AG09309 (cell line): ENCODE data around the gene IZUMO2.

ENCODE experiments used
- DNase-seq: peaks from one replicate; pipeline ENCODE4 v3.0.0-alpha.2; 2010; ENCODE audit warnings: low read depth
- H3K4me3 ChIP-seq: 2 replicates; pipeline ENCODE4 v1.5.1; 2011; ENCODE audit warnings: mild to moderate bottlenecking, low read depth, low read length, moderate library complexity; ENCODE audit not compliant: control insufficient read depth
- TF ChIP-seq, protein P1 (sequence below): IDR thresholded peaks from 2 replicates; pipeline ENCODE4 v1.5.1; 2011; ENCODE audit warnings: mild to moderate bottlenecking, low read depth, low read length, inconsistent platforms; ENCODE audit not compliant: insufficient read depth, control insufficient read depth; ENCODE audit errors: missing control alignments

Gene IZUMO2

DNA sequence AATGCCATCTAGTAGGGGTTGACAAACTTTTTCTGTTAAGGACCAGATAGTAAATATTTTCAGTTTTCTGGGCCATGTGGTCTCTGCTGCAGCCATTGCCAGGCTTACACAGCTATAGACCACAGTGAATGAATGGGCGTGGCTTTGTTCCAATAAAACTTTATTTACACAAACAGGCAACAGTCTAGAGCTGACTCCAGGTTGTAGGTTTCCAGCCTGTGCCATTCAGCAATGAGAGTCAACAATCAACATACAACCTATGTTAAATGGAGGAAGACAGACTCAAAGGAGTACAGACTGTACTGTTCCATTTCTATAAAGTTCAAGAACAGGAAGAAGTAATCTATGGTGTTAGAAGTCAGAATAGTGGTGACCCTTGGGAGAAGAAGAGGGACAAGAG lies 15.2 kb upstream of the IZUMO2 start:
- TF ChIP-seq, protein P1, sequence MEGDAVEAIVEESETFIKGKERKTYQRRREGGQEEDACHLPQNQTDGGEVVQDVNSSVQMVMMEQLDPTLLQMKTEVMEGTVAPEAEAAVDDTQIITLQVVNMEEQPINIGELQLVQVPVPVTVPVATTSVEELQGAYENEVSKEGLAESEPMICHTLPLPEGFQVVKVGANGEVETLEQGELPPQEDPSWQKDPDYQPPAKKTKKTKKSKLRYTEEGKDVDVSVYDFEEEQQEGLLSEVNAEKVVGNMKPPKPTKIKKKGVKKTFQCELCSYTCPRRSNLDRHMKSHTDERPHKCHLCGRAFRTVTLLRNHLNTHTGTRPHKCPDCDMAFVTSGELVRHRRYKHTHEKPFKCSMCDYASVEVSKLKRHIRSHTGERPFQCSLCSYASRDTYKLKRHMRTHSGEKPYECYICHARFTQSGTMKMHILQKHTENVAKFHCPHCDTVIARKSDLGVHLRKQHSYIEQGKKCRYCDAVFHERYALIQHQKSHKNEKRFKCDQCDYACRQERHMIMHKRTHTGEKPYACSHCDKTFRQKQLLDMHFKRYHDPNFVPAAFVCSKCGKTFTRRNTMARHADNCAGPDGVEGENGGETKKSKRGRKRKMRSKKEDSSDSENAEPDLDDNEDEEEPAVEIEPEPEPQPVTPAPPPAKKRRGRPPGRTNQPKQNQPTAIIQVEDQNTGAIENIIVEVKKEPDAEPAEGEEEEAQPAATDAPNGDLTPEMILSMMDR = no peak
- no peak for DNase-seq
- H3K4me3 ChIP-seq = no peak overlapping the region

DNA sequence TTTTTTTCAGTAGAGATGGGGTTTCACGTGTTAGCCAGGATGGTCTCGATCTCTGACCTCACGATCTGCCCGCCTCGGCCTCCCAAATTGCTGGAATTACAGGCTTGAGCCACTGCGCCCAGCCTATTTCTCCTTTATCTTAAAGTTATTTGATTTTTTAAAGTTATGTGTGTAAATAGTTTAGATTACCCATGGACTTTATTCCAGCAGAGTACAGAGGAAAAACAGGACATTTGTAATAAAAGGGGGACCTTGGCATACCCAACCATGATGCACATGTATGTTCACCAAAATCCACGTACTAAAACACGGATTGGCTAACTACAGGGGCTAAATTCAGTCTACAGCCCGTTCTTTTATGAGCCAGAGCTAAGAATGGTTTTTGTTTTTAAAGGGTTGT lies 13.7 kb upstream of the IZUMO2 start:
- TF ChIP-seq, protein P1 = no peak
- no peak for DNase-seq
- no peak overlapping the region for H3K4me3 ChIP-seq

DNA sequence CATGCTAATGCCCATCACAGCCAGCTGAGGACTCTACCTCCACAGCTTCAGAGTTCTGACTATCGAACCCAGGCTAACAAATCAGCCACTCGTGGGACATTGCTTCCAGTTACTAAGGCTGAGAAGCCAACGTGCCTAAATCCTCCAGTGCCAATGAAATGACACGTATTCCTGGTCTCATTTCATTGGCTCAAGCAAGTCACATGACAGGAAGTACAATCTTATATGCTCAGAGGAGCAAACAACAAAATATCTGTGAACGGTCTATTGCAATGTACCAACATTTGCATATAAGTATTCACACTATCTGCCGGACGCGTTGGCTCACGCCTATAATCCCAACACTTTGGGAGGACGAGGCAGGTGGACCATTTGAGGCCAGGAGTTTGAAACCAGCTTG lies 12.8 kb upstream of the IZUMO2 start:
- TF ChIP-seq, protein P1 = no peak
- H3K4me3 ChIP-seq = no peak overlapping the region
- no peak for DNase-seq

DNA sequence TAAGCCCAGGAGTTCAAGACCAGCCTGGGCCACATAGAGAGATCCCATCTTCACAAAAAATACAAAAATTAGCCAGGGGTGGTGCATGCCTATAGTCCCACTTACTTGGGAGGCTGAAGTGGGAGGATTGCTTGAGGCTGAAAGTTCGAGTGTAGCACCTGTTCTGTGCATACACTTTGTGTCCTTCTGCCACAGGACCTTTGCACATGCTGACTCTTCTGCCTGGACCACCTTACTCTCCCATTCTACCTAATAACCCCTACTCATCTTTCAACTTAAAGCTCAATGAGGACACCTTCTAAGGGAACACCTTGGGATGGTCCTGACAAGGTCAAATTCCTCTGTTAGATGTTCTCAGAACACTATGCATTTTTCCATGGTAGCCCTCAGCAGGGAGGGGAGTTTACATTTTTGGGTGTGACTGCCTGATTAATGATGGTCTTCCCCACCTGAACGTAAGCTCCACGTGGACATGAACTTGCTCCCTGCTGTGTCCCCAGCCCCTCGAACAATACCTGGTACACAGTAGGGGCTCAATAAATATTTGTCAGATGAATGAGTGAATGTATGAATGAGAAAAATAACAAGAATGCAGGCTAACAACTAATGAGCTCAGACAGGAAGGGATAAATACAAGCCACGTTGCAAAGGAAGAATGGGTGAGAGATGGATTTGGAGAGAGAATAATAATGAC lies 11.2 kb upstream of the IZUMO2 start:
- TF ChIP-seq, protein P1 = no peak
- DNase-seq = no peak
- no peak overlapping the region for H3K4me3 ChIP-seq

DNA sequence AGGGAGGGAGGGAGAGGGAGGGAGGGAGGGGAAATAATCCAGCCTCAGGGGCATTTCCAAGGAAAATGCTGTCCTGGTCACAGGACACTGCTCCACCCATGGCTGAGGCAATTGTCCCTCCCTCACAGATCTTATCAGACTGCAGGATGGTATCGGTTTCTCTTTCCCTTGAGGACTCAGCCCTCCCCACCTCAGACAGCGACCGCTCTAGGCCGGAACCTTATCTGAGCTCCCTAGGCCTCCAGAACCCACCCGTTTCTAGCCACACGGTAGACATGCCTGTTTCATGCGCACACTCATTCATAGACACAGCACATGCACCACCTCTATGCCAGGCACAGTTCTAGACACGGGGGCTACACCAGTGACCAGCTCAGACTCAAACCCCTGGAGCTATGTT lies 10.0 kb upstream of the IZUMO2 start:
- H3K4me3 ChIP-seq = no peak overlapping the region
- no peak for DNase-seq
- TF ChIP-seq, protein P1 = no peak

DNA sequence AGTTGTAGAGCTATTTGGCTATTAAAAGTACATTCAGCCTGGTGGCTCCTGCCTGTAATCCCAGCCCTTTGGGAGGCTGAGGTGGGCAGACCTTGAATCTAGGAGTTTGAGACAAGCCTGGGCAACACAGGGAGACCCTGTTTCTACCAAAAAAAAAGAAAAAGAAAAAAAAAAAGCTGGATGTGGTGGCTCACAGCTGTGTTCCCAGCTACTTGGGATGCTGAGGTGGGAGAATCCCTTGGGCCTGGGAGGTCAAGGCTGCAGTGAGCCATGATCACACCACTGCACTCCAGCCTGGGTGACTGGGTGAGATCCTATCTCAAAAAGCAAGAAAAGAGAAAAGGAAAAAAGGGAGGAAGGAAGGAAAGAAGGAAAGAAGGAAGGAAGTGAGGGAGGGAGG lies 9.6 kb upstream of the IZUMO2 start:
- TF ChIP-seq, protein P1 = no peak
- no peak for DNase-seq
- H3K4me3 ChIP-seq = no peak overlapping the region
